C4-2B (cell line): ENCODE results near the gene CTSD.

Source experiments
- CTCF ChIP-seq: fragments of 450-650 bp; conservative IDR thresholded peaks from 2 replicates; pipeline ENCODE4 v1.5.1; 2017; ENCODE audit warnings: mild to moderate bottlenecking
- ZFX ChIP-seq: fragments of 450-650 bp; IDR thresholded peaks from 2 replicates; pipeline ENCODE4 v1.6.1; 2017

GRCh38 chr11:1812801-1813200 lies 49.1 kb upstream of the CTSD start:
- no peak for TF ChIP-seq CTCF
- TF ChIP-seq ZFX, result no peak
